ENCODE data around the gene ELF4. TPM values are rescaled to one million over a fixed set of nuclear protein-coding genes. Genes with fewer than 3 reads are reported as not detected.
A peak's percentile ranks its signal among the peaks of the same experiment; 100 is the strongest.

The ELF4 gene
- total and polyA plus RNA-seq, 9 of the 15 experiments (the other 6 are each of a cell fraction or from before 2014, with no cell fraction given) = 5.9 to 55.8 (median 25.2) TPM

DNA sequence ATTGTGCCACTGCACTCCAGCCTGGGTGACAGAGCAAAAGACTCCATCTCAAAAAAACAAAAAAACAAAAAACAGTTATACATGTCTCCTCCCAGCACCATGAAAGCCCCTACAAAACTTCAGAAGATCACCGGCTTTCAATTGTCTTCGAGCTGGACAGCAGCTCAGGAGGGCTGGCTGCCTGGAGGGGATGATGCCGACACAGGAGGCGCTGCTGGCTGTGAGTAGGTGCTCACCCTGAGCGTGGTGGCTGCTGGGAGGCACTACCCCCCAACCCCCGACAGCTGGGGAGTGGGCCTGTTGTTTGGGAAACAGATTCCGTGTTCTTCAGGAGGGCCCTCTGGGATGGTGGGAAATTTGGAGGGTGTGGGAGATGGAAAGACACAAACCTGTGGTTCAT is 6.9 kb upstream of the ELF4 start:
- BruUV-seq (replicated peaks) = no TSS peak
- Histone ChIP-seq H3K27ac (ENCODE audit: extremely low read depth, low read depth, low read length) (no peak overlapping the region), H3K27me3 (ENCODE audit: control insufficient read depth in 2 of 2, insufficient read depth in 2 of 2, low read length in 2 of 2) (no peaks in the 10 kb centered on the region), H3K9ac (ENCODE audit: insufficient read depth in 1 of 2, low read depth in 2 of 2, low read length in 2 of 2) (no peak overlapping the region), H3K36me3 (ENCODE audit: control insufficient read depth, insufficient read depth, low read length) (no peaks in the 10 kb centered on the region), H4K20me1 (replicated peaks; ENCODE audit: control insufficient read depth, insufficient read depth, low read length) (no peaks in the 10 kb centered on the region), H3K4me1 (replicated peaks in 1 of 2; ENCODE audit: control insufficient read depth in 2 of 2, insufficient read depth in 2 of 2, low read length in 2 of 2) (peaks cover 42 to 43% of the 10 kb centered on the region in 2 experiments), H3K4me2 (ENCODE audit: insufficient read depth, low read length) (no peak overlapping the region), H3K9me1 (ENCODE audit: control insufficient read depth, insufficient read depth, low read length) (peaks cover 3% of the 10 kb centered on the region), H2AFZ (ENCODE audit: low read depth, low read length) (no peak overlapping the region), H3K79me2 (ENCODE audit: control insufficient read depth, insufficient read depth, low read length) (no peaks in the 10 kb centered on the region), H3K9me3 (replicated peaks; ENCODE audit: control insufficient read depth, insufficient read depth, low read depth, low read length) (no peaks in the 10 kb centered on the region), H3K4me3 (no peak overlapping the region)
- WGBS (ENCODE audit: insufficient coverage, low coverage, missing lambda C conversion rate) = 62% methylated on average over 6 of the region's 7 CpGs
- DNase-seq (ENCODE audit: extremely low read depth in 1 of 4, low spot score in 3 of 4) (no peak), ATAC-seq (no peak), FAIRE-seq (no peak)
- intact Hi-C loops (cut with micrococcal nuclease) (no loop called here), in situ Hi-C loops (cut with MboI) (no loop called here)
- CTCF ChIA-PET (ENCODE audit: low intra/inter-chr PET ratio) = no interaction called here
- POLR2A ChIA-PET = interaction anchor here (0.7 kb wide), 1 partner anchor 32 kb away, joined by 3 read pairs; no protein-coding TSS in a partner anchor
- TF ChIP-seq TRIM24 (IDR thresholded peaks at IDR 0.05) (no peak), ZNF175 (CRISPR knock-in tag; IDR thresholded peaks at IDR 0.05; ENCODE audit: low read depth) (no peak), SMAD1 (IDR thresholded peaks at IDR 0.05; ENCODE audit: low read depth, low read length, partially characterized antibody) (no peak), POLR2A (conservative IDR thresholded peaks at IDR 0.05) (no peak), BRD9 (IDR thresholded peaks at IDR 0.05; ENCODE audit: low read depth, partially characterized antibody) (no peak), ZNF184 (CRISPR knock-in tag; IDR thresholded peaks at IDR 0.05) (no peak), ZEB2 (IDR thresholded peaks at IDR 0.05) (no peak), EP300 (IDR thresholded peaks at IDR 0.05; ENCODE audit: low read length) (no peak), ELF1 (tag; IDR thresholded peaks at IDR 0.05) (no peak), CCAR2 (IDR thresholded peaks at IDR 0.05; ENCODE audit: low read depth, low read length) (no peak), ZNF384 (IDR thresholded peaks at IDR 0.05; ENCODE audit: low read depth, low read length) (no peak), ZNF785 (CRISPR knock-in tag; IDR thresholded peaks at IDR 0.05) (no peak), CHD2 (IDR thresholded peaks at IDR 0.05; ENCODE audit: low read depth, low read length) (no peak)
- TF ChIP-seq, protein P1, sequence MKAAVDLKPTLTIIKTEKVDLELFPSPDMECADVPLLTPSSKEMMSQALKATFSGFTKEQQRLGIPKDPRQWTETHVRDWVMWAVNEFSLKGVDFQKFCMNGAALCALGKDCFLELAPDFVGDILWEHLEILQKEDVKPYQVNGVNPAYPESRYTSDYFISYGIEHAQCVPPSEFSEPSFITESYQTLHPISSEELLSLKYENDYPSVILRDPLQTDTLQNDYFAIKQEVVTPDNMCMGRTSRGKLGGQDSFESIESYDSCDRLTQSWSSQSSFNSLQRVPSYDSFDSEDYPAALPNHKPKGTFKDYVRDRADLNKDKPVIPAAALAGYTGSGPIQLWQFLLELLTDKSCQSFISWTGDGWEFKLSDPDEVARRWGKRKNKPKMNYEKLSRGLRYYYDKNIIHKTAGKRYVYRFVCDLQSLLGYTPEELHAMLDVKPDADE (conservative IDR thresholded peaks at IDR 0.05; ENCODE audit: control insufficient read depth, low read depth, low read length) = no peak
- TF ChIP-seq, protein P2, sequence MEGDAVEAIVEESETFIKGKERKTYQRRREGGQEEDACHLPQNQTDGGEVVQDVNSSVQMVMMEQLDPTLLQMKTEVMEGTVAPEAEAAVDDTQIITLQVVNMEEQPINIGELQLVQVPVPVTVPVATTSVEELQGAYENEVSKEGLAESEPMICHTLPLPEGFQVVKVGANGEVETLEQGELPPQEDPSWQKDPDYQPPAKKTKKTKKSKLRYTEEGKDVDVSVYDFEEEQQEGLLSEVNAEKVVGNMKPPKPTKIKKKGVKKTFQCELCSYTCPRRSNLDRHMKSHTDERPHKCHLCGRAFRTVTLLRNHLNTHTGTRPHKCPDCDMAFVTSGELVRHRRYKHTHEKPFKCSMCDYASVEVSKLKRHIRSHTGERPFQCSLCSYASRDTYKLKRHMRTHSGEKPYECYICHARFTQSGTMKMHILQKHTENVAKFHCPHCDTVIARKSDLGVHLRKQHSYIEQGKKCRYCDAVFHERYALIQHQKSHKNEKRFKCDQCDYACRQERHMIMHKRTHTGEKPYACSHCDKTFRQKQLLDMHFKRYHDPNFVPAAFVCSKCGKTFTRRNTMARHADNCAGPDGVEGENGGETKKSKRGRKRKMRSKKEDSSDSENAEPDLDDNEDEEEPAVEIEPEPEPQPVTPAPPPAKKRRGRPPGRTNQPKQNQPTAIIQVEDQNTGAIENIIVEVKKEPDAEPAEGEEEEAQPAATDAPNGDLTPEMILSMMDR (IDR thresholded peaks at IDR 0.05 in 2 of 3, conservative IDR thresholded peaks at IDR 0.05 in 1 of 3; ENCODE audit: insufficient read depth in 2 of 3, low read depth in 1 of 3, low read length in 3 of 3) = peak in 2 of 3 experiments; percentile 4 to 7; a peak in 2 of 6 replicates

Measured in K562 (cell line).